Measurements from ENCODE around the gene MEF2D.

MEF2D gene

GRCh38 chr1:156464335-156464734 lies 36.2 kb downstream of the MEF2D start:
- H3K36me3 ChIP-seq: peaks cover 62% of the 10 kb centered on the region
- H3K4me3 ChIP-seq (ENCODE audit: low read depth in 1 of 2, low read length in 1 of 2): no peak overlapping the region
- no peaks in the 10 kb centered on the region for H3K4me1 ChIP-seq (ENCODE audit: control insufficient read depth in 1 of 2, insufficient read depth in 1 of 2, low read depth in 1 of 2, low read length in 1 of 2)
- no peaks in the 10 kb centered on the region for H3K27me3 ChIP-seq
- H3K9me3 ChIP-seq: no peaks in the 10 kb centered on the region
- H3K27ac ChIP-seq: no peak overlapping the region
- no peak for TF ChIP-seq CTCF (IDR thresholded peaks at IDR 0.05)

GRCh38 chr1:156463874-156464273 lies 36.7 kb downstream of the MEF2D start:
- Histone ChIP-seq H3K4me1 (ENCODE audit: control insufficient read depth in 1 of 2, insufficient read depth in 1 of 2, low read depth in 1 of 2, low read length in 1 of 2) (no peaks in the 10 kb centered on the region), H3K36me3 (peaks cover 57% of the 10 kb centered on the region), H3K27ac (no peak overlapping the region), H3K27me3 (no peaks in the 10 kb centered on the region), H3K4me3 (ENCODE audit: low read depth in 1 of 2, low read length in 1 of 2) (no peak overlapping the region), H3K9me3 (no peaks in the 10 kb centered on the region)
- TF ChIP-seq CTCF (IDR thresholded peaks at IDR 0.05): no peak

- no peaks in the 10 kb centered on the region for H3K27me3 ChIP-seq
- H3K9me3 ChIP-seq: no peaks in the 10 kb centered on the region
- H3K4me3 ChIP-seq (ENCODE audit: low read depth in 1 of 2, low read length in 1 of 2): no peak overlapping the region
- H3K27ac ChIP-seq: no peak overlapping the region
- peaks cover 50% of the 10 kb centered on the region for H3K36me3 ChIP-seq
- no peaks in the 10 kb centered on the region for H3K4me1 ChIP-seq (ENCODE audit: control insufficient read depth in 1 of 2, insufficient read depth in 1 of 2, low read depth in 1 of 2, low read length in 1 of 2)
- no peak for TF ChIP-seq CTCF (IDR thresholded peaks at IDR 0.05)
Measured at GRCh38 chr1:156462954-156463795, 37.4 kb downstream of the MEF2D start.

GRCh38 chr1:156461781-156462647 lies 38.6 kb downstream of the MEF2D start:
- H3K27ac ChIP-seq: peak overlapping the region; percentile 9
- H3K4me1 ChIP-seq (ENCODE audit: control insufficient read depth in 1 of 2, insufficient read depth in 1 of 2, low read depth in 1 of 2, low read length in 1 of 2): peaks cover 3 to 5% of the 10 kb centered on the region in 2 experiments
- no peaks in the 10 kb centered on the region for H3K27me3 ChIP-seq
- no peak for TF ChIP-seq CTCF (IDR thresholded peaks at IDR 0.05)
- H3K4me3 ChIP-seq (ENCODE audit: low read depth in 1 of 2, low read length in 1 of 2): no peak overlapping the region
- H3K36me3 ChIP-seq: peaks cover 38% of the 10 kb centered on the region
- H3K9me3 ChIP-seq: no peaks in the 10 kb centered on the region

GRCh38 chr1:156461109-156461508 lies 39.5 kb downstream of the MEF2D start:
- H3K4me3 ChIP-seq (ENCODE audit: low read depth in 1 of 2, low read length in 1 of 2): no peak overlapping the region
- H3K36me3 ChIP-seq: peaks cover 29% of the 10 kb centered on the region
- H3K27ac ChIP-seq: peak overlapping the region; percentile 9
- TF ChIP-seq CTCF (IDR thresholded peaks at IDR 0.05): no peak
- peaks cover 3% of the 10 kb centered on the region for H3K27me3 ChIP-seq
- H3K4me1 ChIP-seq (ENCODE audit: control insufficient read depth in 1 of 2, insufficient read depth in 1 of 2, low read depth in 1 of 2, low read length in 1 of 2): peaks cover 5 to 8% of the 10 kb centered on the region in 2 experiments
- no peaks in the 10 kb centered on the region for H3K9me3 ChIP-seq

All from neutrophil (primary cell).